ENCODE data around the gene SPATA9. TPM values are rescaled to one million over a fixed set of nuclear protein-coding genes. Genes with fewer than 3 reads are reported as not detected.

The SPATA9 gene
- total RNA-seq, result 0.30 and 0.46 TPM in 2 replicates

GRCh38 chr5:95682891-95683290, at the start of gene SPATA9:
Gene SPATA9 (minus strand): TSS chr5:95682991. CDS start chr5:95682854, 137 bp downstream.

GRCh38 chr5:95730730-95731570, 48.2 kb upstream of the SPATA9 start, which contains the start of gene RHOBTB3:
Gene RHOBTB3 (plus strand): TSS chr5:95731336. CDS start chr5:95731683, 347 bp downstream.

GRCh38 chr5:95646569-95647431, 36.0 kb downstream of the SPATA9 start, which contains the start of gene RFESD:
Gene RFESD (plus strand): TSS chr5:95646777. CDS start chr5:95652272, 5,495 bp downstream.

GRCh38 chr5:95620030-95620869, 62.5 kb downstream of the SPATA9 start, which contains the start of gene GPR150:
Gene GPR150 (plus strand): TSS chr5:95620087. CDS start chr5:95620276, 189 bp downstream.

Other genes with a start within 250 kb of the SPATA9 start
- gene SKIC3, start 128.0 kb downstream of the SPATA9 start, total RNA-seq, result 198 and 214 TPM in 2 replicates
- 13.4 and 24.2 TPM in 2 replicates for gene ARSK, start 127.9 kb downstream of the SPATA9 start, total RNA-seq
- gene GPR150, start 62.9 kb downstream of the SPATA9 start, total RNA-seq, result under 0.01 and 0.28 TPM in 2 replicates
- gene RFESD, start 36.2 kb downstream of the SPATA9 start, total RNA-seq, result 0.59 and 1.7 TPM in 2 replicates
- gene RHOBTB3, start 48.3 kb upstream of the SPATA9 start, total RNA-seq, result 256 and 273 TPM in 2 replicates
- 27.0 and 39.1 TPM in 2 replicates for gene GLRX, start 139.7 kb upstream of the SPATA9 start, total RNA-seq